Esophagus muscularis mucosa (tissue), 4 donors: Measurements from ENCODE around the gene AIG1.
A peak's percentile ranks its signal among the peaks of the same experiment; 100 is the strongest.

Experiments used
- EP300 ChIP-seq: sonication (generic); formaldehyde crosslinking; IDR thresholded peaks from one replicate; pipeline ENCODE4 v1.6.1; 2017; ENCODE audit warnings: antibody characterized with exemption
- POLR2A ChIP-seq: fragments of 450-650 bp; IDR thresholded peaks from one replicate; pipeline ENCODE4 v1.6.1; 2017; ENCODE audit warnings: antibody characterized with exemption, moderate library complexity, mild to moderate bottlenecking, low read depth
- POLR2AphosphoS5 ChIP-seq, 2 donors: sonication (generic); formaldehyde crosslinking; IDR thresholded peaks; one replicate each; pipeline ENCODE4 v1.6.1; 2017; ENCODE audit warnings: antibody characterized with exemption in 2 of 2
- TF ChIP-seq, protein P1 (sequence below), 3 experiments: fragments of 200-600 bp in 2 of 3; fragments of 450-650 bp in 1 of 3; sonication (generic) in 2 of 3; IDR thresholded peaks; one replicate each; pipeline ENCODE4 v1.5.1; 2017 to 2019; ENCODE audit warnings: antibody characterized with exemption in 3 of 3, mild to moderate bottlenecking in 2 of 3, moderate library complexity in 1 of 3

DNA sequence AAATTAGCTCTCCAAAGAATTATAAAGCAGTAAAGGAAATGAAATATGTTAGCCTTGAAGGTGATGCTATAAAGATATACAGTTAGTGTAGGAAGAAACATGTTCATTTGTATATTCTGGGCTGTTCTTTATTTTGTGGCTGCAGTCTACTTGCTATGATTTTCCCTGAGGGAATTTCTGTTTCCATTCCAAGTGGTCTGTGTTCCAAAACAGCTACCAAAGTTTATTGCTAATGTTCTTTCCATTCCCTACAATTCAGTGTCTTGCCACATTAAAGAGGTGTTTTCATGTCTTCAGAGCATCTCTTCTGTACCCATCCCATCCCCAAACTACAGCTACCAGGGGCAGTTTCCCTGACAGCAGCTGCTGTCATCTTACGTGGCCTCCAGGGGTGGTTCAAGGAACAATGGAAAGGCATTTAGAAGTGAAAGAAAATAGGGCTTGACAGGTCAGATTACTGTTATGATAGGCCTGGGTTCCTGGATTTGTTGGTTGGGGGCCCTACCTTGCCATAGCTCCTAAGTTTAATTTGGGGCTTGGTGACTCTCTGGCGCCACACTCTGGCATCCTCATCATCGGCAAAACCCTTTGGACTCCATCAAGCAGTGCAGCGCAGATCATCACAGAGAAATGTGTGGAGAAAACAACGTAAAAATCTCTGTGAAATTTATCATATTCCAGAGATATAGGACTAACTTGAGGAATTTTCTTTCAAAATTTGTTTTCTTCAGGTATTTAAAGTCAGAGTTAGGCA lies 33.8 kb upstream of the AIG1 start:
- TF ChIP-seq, protein P1, sequence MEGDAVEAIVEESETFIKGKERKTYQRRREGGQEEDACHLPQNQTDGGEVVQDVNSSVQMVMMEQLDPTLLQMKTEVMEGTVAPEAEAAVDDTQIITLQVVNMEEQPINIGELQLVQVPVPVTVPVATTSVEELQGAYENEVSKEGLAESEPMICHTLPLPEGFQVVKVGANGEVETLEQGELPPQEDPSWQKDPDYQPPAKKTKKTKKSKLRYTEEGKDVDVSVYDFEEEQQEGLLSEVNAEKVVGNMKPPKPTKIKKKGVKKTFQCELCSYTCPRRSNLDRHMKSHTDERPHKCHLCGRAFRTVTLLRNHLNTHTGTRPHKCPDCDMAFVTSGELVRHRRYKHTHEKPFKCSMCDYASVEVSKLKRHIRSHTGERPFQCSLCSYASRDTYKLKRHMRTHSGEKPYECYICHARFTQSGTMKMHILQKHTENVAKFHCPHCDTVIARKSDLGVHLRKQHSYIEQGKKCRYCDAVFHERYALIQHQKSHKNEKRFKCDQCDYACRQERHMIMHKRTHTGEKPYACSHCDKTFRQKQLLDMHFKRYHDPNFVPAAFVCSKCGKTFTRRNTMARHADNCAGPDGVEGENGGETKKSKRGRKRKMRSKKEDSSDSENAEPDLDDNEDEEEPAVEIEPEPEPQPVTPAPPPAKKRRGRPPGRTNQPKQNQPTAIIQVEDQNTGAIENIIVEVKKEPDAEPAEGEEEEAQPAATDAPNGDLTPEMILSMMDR (IDR thresholded peaks at IDR 0.05) = peak; percentile 49 to 72 (median 62)
- TF ChIP-seq POLR2A = no peak
- TF ChIP-seq POLR2AphosphoS5 (IDR thresholded peaks at IDR 0.05) = no peak
- no peak for TF ChIP-seq EP300
